SH-SY5Y (cell line): Measurements from ENCODE around the gene EEF1AKMT2.

Experiments used
- GATA2 ChIP-seq: IDR thresholded peaks from 2 replicates; pipeline ENCODE4 v1.6.1; 2011; ENCODE audit warnings: mild to moderate bottlenecking, low read depth, low read length
- GATA3 ChIP-seq: IDR thresholded peaks from 2 replicates; pipeline ENCODE4 v1.6.1; 2011; ENCODE audit warnings: low read depth, mild to moderate bottlenecking, low read length, moderate library complexity

EEF1AKMT2 gene

GRCh38 chr10:124711145-124711544, 80.5 kb downstream of the EEF1AKMT2 start:
- TF ChIP-seq GATA3 (no peak), GATA2 (no peak)

- TF ChIP-seq GATA2 (no peak), GATA3 (no peak)
These were observed 81.3 kb downstream of the EEF1AKMT2 start for GRCh38 chr10:124710266-124710881.

GRCh38 chr10:124709861-124710260, 81.8 kb downstream of the EEF1AKMT2 start:
- no peak for TF ChIP-seq GATA2
- TF ChIP-seq GATA3, result no peak

GRCh38 chr10:124708922-124709520, 82.7 kb downstream of the EEF1AKMT2 start:
- TF ChIP-seq GATA2, result no peak
- TF ChIP-seq GATA3, result no peak

GRCh38 chr10:124708246-124708779, 83.4 kb downstream of the EEF1AKMT2 start:
- TF ChIP-seq GATA3 (no peak), GATA2 (no peak)
